ENCODE data around the gene CFAP57. TPM values are rescaled to one million over a fixed set of nuclear protein-coding genes. Genes with fewer than 3 reads are reported as not detected.

The CFAP57 gene
- total and polyA plus RNA-seq, 2 of the 13 experiments (the other 11 are each of a cell fraction or from before 2014, with no cell fraction given) = 0.01 TPM; not detected in 1

DNA sequence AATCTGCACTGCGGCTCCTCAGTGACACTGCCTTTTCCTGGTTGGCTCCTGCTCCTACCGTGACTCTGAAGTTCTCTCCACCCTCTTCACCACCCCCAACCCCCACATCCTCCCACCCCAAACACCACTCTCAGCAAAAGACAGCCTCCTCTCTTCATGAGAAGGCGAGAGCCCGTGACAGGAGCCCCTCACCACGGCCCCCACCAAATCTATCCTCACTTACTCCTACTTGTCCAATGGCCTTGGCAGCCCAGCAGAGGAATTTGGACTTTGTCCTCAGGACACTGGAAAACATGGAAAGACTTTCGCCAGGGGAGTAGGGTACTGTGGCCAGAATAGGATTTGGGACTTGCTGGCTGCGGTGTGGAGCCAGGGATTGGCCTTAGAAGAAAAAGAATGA, 104.5 kb downstream of the CFAP57 start (continued):
- TF ChIP-seq MAX (IDR thresholded peaks at IDR 0.05) (peak; percentile 29; the same call in 1 of the 2 replicates), PHB2 (IDR thresholded peaks at IDR 0.05; ENCODE audit: partially characterized antibody) (no peak), SMARCE1 (IDR thresholded peaks at IDR 0.05; ENCODE audit: borderline replicate concordance) (no peak), TCF12 (IDR thresholded peaks at IDR 0.05) (no peak), TCF12 (CRISPR knock-in tag; IDR thresholded peaks at IDR 0.05) (no peak), SOX5 (CRISPR knock-in tag; IDR thresholded peaks at IDR 0.05; ENCODE audit: borderline replicate concordance) (peak; percentile 22; the same call in 1 of the 2 replicates), TBL1XR1 (IDR thresholded peaks at IDR 0.05; ENCODE audit: borderline replicate concordance, low read length, partially characterized antibody) (no peak), ZBTB4 (CRISPR knock-in tag; IDR thresholded peaks at IDR 0.05; ENCODE audit: borderline replicate concordance) (no peak), ZMYM4 (CRISPR knock-in tag; IDR thresholded peaks at IDR 0.05) (0 out of 2 replicates have a peak, but pooled peaks have one; percentile 25), ZBTB8A (CRISPR knock-in tag; IDR thresholded peaks at IDR 0.05; ENCODE audit: borderline replicate concordance, low read depth) (no peak), CREB1 (IDR thresholded peaks at IDR 0.05) (no peak), CREB1 (CRISPR knock-in tag; IDR thresholded peaks at IDR 0.05) (no peak; the same call in 1 of the 2 replicates), DPF2 (CRISPR knock-in tag; IDR thresholded peaks at IDR 0.05; ENCODE audit: borderline replicate concordance, low read depth) (0 out of 2 replicates have a peak, but pooled peaks have one; percentile 33), HNF4A (CRISPR knock-in tag; IDR thresholded peaks at IDR 0.05) (peak; percentile 98), RARA (CRISPR knock-in tag; IDR thresholded peaks at IDR 0.05) (peak; percentile 26; the same call in 1 of the 2 replicates), ZNF615 (CRISPR knock-in tag; IDR thresholded peaks at IDR 0.05; ENCODE audit: borderline replicate concordance) (no peak), ZFX (CRISPR knock-in tag; IDR thresholded peaks at IDR 0.05; ENCODE audit: low read depth) (no peak), HNRNPK (IDR thresholded peaks at IDR 0.05; ENCODE audit: low read depth, low read length, poor library complexity, severe bottlenecking) (peak; percentile 25), ZSCAN29 (CRISPR knock-in tag; conservative IDR thresholded peaks at IDR 0.05) (no peak), ZNF788 (CRISPR knock-in tag; IDR thresholded peaks at IDR 0.05; ENCODE audit: borderline replicate concordance) (0 out of 2 replicates have a peak, but pooled peaks have one; percentile 16), FOXK1 (CRISPR knock-in tag; IDR thresholded peaks at IDR 0.05; ENCODE audit: borderline replicate concordance, low read depth) (no peak), KAT8 (CRISPR knock-in tag; IDR thresholded peaks at IDR 0.05) (0 out of 2 replicates have a peak, but pooled peaks have one; percentile 22), BCL6 (CRISPR knock-in tag; IDR thresholded peaks at IDR 0.05) (peak; percentile 67), NFIC (IDR thresholded peaks at IDR 0.05; ENCODE audit: low read length) (no peak), CBX5 (CRISPR knock-in tag; IDR thresholded peaks at IDR 0.05; ENCODE audit: borderline replicate concordance) (no peak)
- TF ChIP-seq, protein P1, sequence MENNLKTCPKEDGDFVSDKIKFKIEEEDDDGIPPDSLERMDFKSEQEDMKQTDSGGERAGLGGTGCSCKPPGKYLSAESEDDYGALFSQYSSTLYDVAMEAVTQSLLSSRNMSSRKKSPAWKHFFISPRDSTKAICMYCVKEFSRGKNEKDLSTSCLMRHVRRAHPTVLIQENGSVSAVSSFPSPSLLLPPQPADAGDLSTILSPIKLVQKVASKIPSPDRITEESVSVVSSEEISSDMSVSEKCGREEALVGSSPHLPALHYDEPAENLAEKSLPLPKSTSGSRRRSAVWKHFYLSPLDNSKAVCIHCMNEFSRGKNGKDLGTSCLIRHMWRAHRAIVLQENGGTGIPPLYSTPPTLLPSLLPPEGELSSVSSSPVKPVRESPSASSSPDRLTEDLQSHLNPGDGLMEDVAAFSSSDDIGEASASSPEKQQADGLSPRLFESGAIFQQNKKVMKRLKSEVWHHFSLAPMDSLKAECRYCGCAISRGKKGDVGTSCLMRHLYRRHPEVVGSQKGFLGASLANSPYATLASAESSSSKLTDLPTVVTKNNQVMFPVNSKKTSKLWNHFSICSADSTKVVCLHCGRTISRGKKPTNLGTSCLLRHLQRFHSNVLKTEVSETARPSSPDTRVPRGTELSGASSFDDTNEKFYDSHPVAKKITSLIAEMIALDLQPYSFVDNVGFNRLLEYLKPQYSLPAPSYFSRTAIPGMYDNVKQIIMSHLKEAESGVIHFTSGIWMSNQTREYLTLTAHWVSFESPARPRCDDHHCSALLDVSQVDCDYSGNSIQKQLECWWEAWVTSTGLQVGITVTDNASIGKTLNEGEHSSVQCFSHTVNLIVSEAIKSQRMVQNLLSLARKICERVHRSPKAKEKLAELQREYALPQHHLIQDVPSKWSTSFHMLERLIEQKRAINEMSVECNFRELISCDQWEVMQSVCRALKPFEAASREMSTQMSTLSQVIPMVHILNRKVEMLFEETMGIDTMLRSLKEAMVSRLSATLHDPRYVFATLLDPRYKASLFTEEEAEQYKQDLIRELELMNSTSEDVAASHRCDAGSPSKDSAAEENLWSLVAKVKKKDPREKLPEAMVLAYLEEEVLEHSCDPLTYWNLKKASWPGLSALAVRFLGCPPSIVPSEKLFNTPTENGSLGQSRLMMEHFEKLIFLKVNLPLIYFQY (CRISPR knock-in tag; IDR thresholded peaks at IDR 0.05; ENCODE audit: borderline replicate concordance) = no peak
